Measurements from ENCODE around the gene TRIM69.
"Not testable (repeated sequence)": the region's sequence is repeated elsewhere in the genome, so short reads cannot be mapped to it uniquely, and the experiment has no call there.

The TRIM69 gene

GRCh38 chr15:44739222-44739847, 3.0 kb downstream of the TRIM69 start:
- not testable (repeated sequence) for DNase-seq (ENCODE audit: low read depth)

GRCh38 chr15:44743454-44743853, 7.1 kb downstream of the TRIM69 start:
- not testable (repeated sequence) for DNase-seq (ENCODE audit: low read depth)

- DNase-seq (ENCODE audit: low read depth), result no peak
Observed at GRCh38 chr15:44753345-44753744, 17.0 kb downstream of the TRIM69 start.

- DNase-seq (ENCODE audit: low read depth), result no peak
Observed at GRCh38 chr15:44763187-44763586, 26.9 kb downstream of the TRIM69 start.

- DNase-seq (ENCODE audit: low read depth), result no peak
Observed at GRCh38 chr15:44763848-44764247, 27.5 kb downstream of the TRIM69 start.

GRCh38 chr15:44765036-44765435, 28.7 kb downstream of the TRIM69 start:
- no peak for DNase-seq (ENCODE audit: low read depth)

GRCh38 chr15:44769521-44769920, 33.2 kb downstream of the TRIM69 start:
- DNase-seq (ENCODE audit: low read depth), result no peak

- not testable (repeated sequence) for DNase-seq (ENCODE audit: low read depth)
Observed at GRCh38 chr15:44770715-44771114, 34.4 kb downstream of the TRIM69 start.

GRCh38 chr15:44775953-44776352, 39.6 kb downstream of the TRIM69 start:
- no peak for DNase-seq (ENCODE audit: low read depth)

GRCh38 chr15:44779761-44780160, 43.4 kb downstream of the TRIM69 start:
- no peak for DNase-seq (ENCODE audit: low read depth)

- DNase-seq (ENCODE audit: low read depth), result no peak
Observed at GRCh38 chr15:44780608-44781007, 44.3 kb downstream of the TRIM69 start.

GRCh38 chr15:44781128-44781810, 44.9 kb downstream of the TRIM69 start:
- no peak for DNase-seq (ENCODE audit: low read depth)

- no peak for DNase-seq (ENCODE audit: low read depth)
Observed at GRCh38 chr15:44782516-44782915, 46.2 kb downstream of the TRIM69 start.

- not testable (repeated sequence) for DNase-seq (ENCODE audit: low read depth)
Observed at GRCh38 chr15:44784918-44785274, 48.6 kb downstream of the TRIM69 start.

- peak; percentile 10 for DNase-seq (ENCODE audit: low read depth)
Observed at GRCh38 chr15:44788748-44789147, 52.4 kb downstream of the TRIM69 start.

GRCh38 chr15:44790215-44790614, 53.9 kb downstream of the TRIM69 start:
- DNase-seq (ENCODE audit: low read depth), result no peak

- no peak for DNase-seq (ENCODE audit: low read depth)
Observed at GRCh38 chr15:44790656-44791055, 54.3 kb downstream of the TRIM69 start.

GRCh38 chr15:44792715-44793114, 56.4 kb downstream of the TRIM69 start:
- no peak for DNase-seq (ENCODE audit: low read depth)

- DNase-seq (ENCODE audit: low read depth), result no peak
Observed at GRCh38 chr15:44794072-44794471, 57.7 kb downstream of the TRIM69 start.

GRCh38 chr15:44796508-44796907, 60.2 kb downstream of the TRIM69 start:
- DNase-seq (ENCODE audit: low read depth), result no peak

- DNase-seq (ENCODE audit: low read depth), result no peak
Observed at GRCh38 chr15:44798826-44799225, 62.5 kb downstream of the TRIM69 start.

GRCh38 chr15:44801364-44801763, 65.0 kb downstream of the TRIM69 start:
- DNase-seq (ENCODE audit: low read depth), result no peak

GRCh38 chr15:44801797-44802196, 65.5 kb downstream of the TRIM69 start:
- no peak for DNase-seq (ENCODE audit: low read depth)

- no peak for DNase-seq (ENCODE audit: low read depth)
Observed at GRCh38 chr15:44802336-44802735, 66.0 kb downstream of the TRIM69 start.

All from stimulated activated CD8-positive, alpha-beta memory T cell treated with anti-CD3 and anti-CD28 coated beads, Interleukin-12 subunit alpha, Interleukin-12 subunit beta, amount 100 ng/mL, for 4 hours (primary cell).